ENCODE results near the gene RAB12. TPM values are rescaled to one million over a fixed set of nuclear protein-coding genes. Genes with fewer than 3 reads are reported as not detected.

Gene RAB12
- total and polyA plus RNA-seq, 2 donors: 52.0 to 81.8 TPM

Other genes starting within 250 kb of the RAB12 start
- gene MTCL1, start 96.1 kb downstream of the RAB12 start, total RNA-seq: 24.2 TPM
- gene MTCL1, start 96.1 kb downstream of the RAB12 start, polyA plus RNA-seq: 16.6 TPM